Vagina (tissue), 2 donors: ENCODE measurements around the gene RBM5. TPM values are rescaled to one million over a fixed set of nuclear protein-coding genes. Genes with fewer than 3 reads are reported as not detected.

Experiments used
- DNase-seq, 2 donors: peaks; one replicate each; pipeline ENCODE4 v3.0.0-alpha.2; 2017; ENCODE audit errors: extremely low spot score in 2 of 2
- H3K27ac ChIP-seq: fragments of 200-600 bp; sonication (generic); one replicate; pipeline ENCODE4 v1.5.1; 2019
- H3K27me3 ChIP-seq: fragments of 200-600 bp; sonication (generic); one replicate; pipeline ENCODE4 v1.5.1; 2019
- H3K36me3 ChIP-seq, 2 donors: fragments of 200-600 bp; sonication (generic); one replicate each; pipeline ENCODE4 v1.5.1; 2017 to 2019
- H3K4me1 ChIP-seq: fragments of 200-600 bp; sonication (generic); one replicate; pipeline ENCODE4 v1.5.1; 2019
- H3K4me3 ChIP-seq, 2 donors: fragments of 200-600 bp; sonication (generic); 1 replicate in 1 of 2; 2 replicates in 1 of 2; pipeline ENCODE4 v1.5.1; 2016 to 2019
- H3K9me3 ChIP-seq: fragments of 200-600 bp; sonication (generic); one replicate; pipeline ENCODE4 v1.5.1; 2019
- CTCF ChIP-seq, 3 experiments: fragments of 450-650 bp in 2 of 3; fragments of 200-600 bp in 1 of 3; sonication (generic) in 1 of 3; IDR thresholded peaks; one replicate each; pipeline ENCODE4 v1.5.1; 2017 to 2019; ENCODE audit warnings: antibody characterized with exemption in 3 of 3, mild to moderate bottlenecking in 2 of 3, moderate library complexity in 2 of 3
- POLR2A ChIP-seq, 2 donors: fragments of 450-650 bp; IDR thresholded peaks; one replicate each; pipeline ENCODE4 v1.6.1; 2017; ENCODE audit warnings: antibody characterized with exemption in 2 of 2, mild to moderate bottlenecking in 2 of 2, moderate library complexity in 2 of 2
- POLR2AphosphoS5 ChIP-seq, 2 donors: sonication (generic); formaldehyde crosslinking; IDR thresholded peaks; one replicate each; pipeline ENCODE4 v1.9.0; 2017; ENCODE audit warnings: antibody characterized with exemption in 2 of 2, mild to moderate bottlenecking in 2 of 2, low read depth in 1 of 2; ENCODE audit not compliant: insufficient read depth in 1 of 2
- intact Hi-C: fragments of 100-400 bp; cut with DNase I; formaldehyde crosslinking; loops from one replicate; pipeline ENCODE4 v1.15.1; 2023
- total RNA-seq: library from RNA; depleted of rRNA; stranded (reverse); fragments of >200 nt; gene quantifications from one replicate; pipeline ENCODE4 v1.2.3, GENCODE V29; 2016

RBM5 gene
- total RNA-seq, 1 donor from 2014 or later, result 271 TPM

GRCh38 chr3:50132421-50133282 is 43.9 kb downstream of the RBM5 start:
- TF ChIP-seq POLR2AphosphoS5 (IDR thresholded peaks at IDR 0.05; ENCODE audit: insufficient read depth in 1 of 2, low read depth in 1 of 2), result no peak
- TF ChIP-seq POLR2A (IDR thresholded peaks at IDR 0.05), result no peak
- TF ChIP-seq CTCF (IDR thresholded peaks at IDR 0.05), result no peak
- Histone ChIP-seq H3K27me3 (no peaks in the 10 kb centered on the region), H3K4me3 (no peak overlapping the region), H3K27ac (no peak overlapping the region), H3K4me1 (peaks cover 4% of the 10 kb centered on the region), H3K9me3 (no peaks in the 10 kb centered on the region), H3K36me3 (no peaks in the 10 kb centered on the region)
- intact Hi-C loops, result no loop called here
- DNase-seq, result no peak

- no peak overlapping the region for H3K27ac ChIP-seq
- TF ChIP-seq CTCF (IDR thresholded peaks at IDR 0.05) (no peak), POLR2A (IDR thresholded peaks at IDR 0.05) (no peak), POLR2AphosphoS5 (IDR thresholded peaks at IDR 0.05; ENCODE audit: insufficient read depth in 1 of 2, low read depth in 1 of 2) (no peak)
- DNase-seq, result no peak
- no peaks in the 10 kb centered on the region for H3K9me3 ChIP-seq
- no peaks in the 10 kb centered on the region for H3K27me3 ChIP-seq
- intact Hi-C loops, result no loop called here
- no peaks in the 10 kb centered on the region for H3K36me3 ChIP-seq
- H3K4me1 ChIP-seq, result peaks cover 10% of the 10 kb centered on the region
- no peak overlapping the region for H3K4me3 ChIP-seq
Observed at GRCh38 chr3:50133283-50133615, 44.5 kb downstream of the RBM5 start.

- DNase-seq, result no peak
- TF ChIP-seq CTCF (IDR thresholded peaks at IDR 0.05), result no peak
- no peak for TF ChIP-seq POLR2A (IDR thresholded peaks at IDR 0.05)
- TF ChIP-seq POLR2AphosphoS5 (IDR thresholded peaks at IDR 0.05; ENCODE audit: insufficient read depth in 1 of 2, low read depth in 1 of 2), result no peak
- H3K36me3 ChIP-seq, result no peaks in the 10 kb centered on the region
- intact Hi-C loops, result no loop called here
- H3K27me3 ChIP-seq, result no peaks in the 10 kb centered on the region
- H3K27ac ChIP-seq, result no peak overlapping the region
- peaks cover 21% of the 10 kb centered on the region for H3K4me1 ChIP-seq
- no peaks in the 10 kb centered on the region for H3K9me3 ChIP-seq
- H3K4me3 ChIP-seq, result no peak overlapping the region
Observed at GRCh38 chr3:50134367-50134766, 45.6 kb downstream of the RBM5 start.

GRCh38 chr3:50135964-50136363 is 47.2 kb downstream of the RBM5 start:
- H3K27me3 ChIP-seq, result no peaks in the 10 kb centered on the region
- TF ChIP-seq CTCF (IDR thresholded peaks at IDR 0.05) (no peak), POLR2AphosphoS5 (IDR thresholded peaks at IDR 0.05; ENCODE audit: insufficient read depth in 1 of 2, low read depth in 1 of 2) (no peak), POLR2A (IDR thresholded peaks at IDR 0.05) (no peak)
- no peak overlapping the region for H3K27ac ChIP-seq
- no peaks in the 10 kb centered on the region for H3K9me3 ChIP-seq
- H3K36me3 ChIP-seq, result no peaks in the 10 kb centered on the region
- H3K4me3 ChIP-seq, result no peak overlapping the region
- DNase-seq, result no peak
- H3K4me1 ChIP-seq, result peaks cover 28% of the 10 kb centered on the region
- intact Hi-C loops, result no loop called here

GRCh38 chr3:50136714-50137405 is 48.1 kb downstream of the RBM5 start:
- intact Hi-C loops, result no loop called here
- peaks cover 28% of the 10 kb centered on the region for H3K4me1 ChIP-seq
- no peaks in the 10 kb centered on the region for H3K9me3 ChIP-seq
- DNase-seq, result no peak
- no peaks in the 10 kb centered on the region for H3K36me3 ChIP-seq
- no peak overlapping the region for H3K27ac ChIP-seq
- TF ChIP-seq POLR2AphosphoS5 (IDR thresholded peaks at IDR 0.05; ENCODE audit: insufficient read depth in 1 of 2, low read depth in 1 of 2), result no peak
- H3K4me3 ChIP-seq, result no peak overlapping the region
- H3K27me3 ChIP-seq, result no peaks in the 10 kb centered on the region
